A549 treated with DMSO at 1 μM for 4 hours (cell line): Measurements from ENCODE around the gene ACOD1. TPM values are rescaled to one million over a fixed set of nuclear protein-coding genes. Genes with fewer than 3 reads are reported as not detected.

Source experiments
- total RNA-seq: library from RNA; stranded (reverse); fragments of 200-300 nt; extraction: Qiagen RNA extraction; gene quantifications from 5 replicates; pipeline ENCODE4 v1.2.3, GENCODE V29; 2022; ENCODE audit warnings: low read depth

The ACOD1 gene
- total RNA-seq = not detected in 5 replicates

DNA sequence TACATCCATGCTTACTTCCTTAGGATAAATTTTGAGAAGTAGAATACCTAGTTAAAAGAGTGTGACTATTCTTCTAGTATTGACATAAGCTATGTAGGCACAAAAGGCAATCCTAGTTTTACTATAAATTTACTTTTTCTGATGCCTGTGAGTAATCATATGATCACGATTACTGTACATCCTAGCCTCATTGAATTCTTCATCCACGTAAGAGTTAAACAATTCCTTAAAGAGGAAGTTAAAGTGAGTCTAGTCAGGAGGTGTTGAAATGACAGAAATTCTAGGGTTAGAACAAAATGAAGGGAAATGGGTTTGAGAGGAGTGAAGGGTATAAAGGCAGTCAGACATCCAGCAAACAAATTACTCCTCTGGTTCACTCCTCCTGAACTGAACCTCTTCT is at the start of gene ACOD1:
Gene ACOD1, plus strand, starts transcription at position 363 of the 400 bp plus-strand sequence. CDS start 48 bp downstream, outside the sequence.

GRCh38 chr13:76991796-76992547 is 43.7 kb downstream of the ACOD1 start, which contains the start of gene CLN5:
Gene CLN5, plus strand, starts transcription at chr13:76992081. Its CDS starts 18 bp downstream, at chr13:76992099.

Other genes with a start within 250 kb of the ACOD1 start
- 1.9 to 2.7 TPM (median 2.3 TPM) in 5 replicates for gene KCTD12, start 62.1 kb upstream of the ACOD1 start, total RNA-seq
- gene CLN5, start 43.6 kb downstream of the ACOD1 start, total RNA-seq = 8.3 to 11.7 TPM (median 9.9 TPM) in 5 replicates
- 15.3 to 19.7 TPM (median 17.3 TPM) in 5 replicates for gene FBXL3, start 78.6 kb downstream of the ACOD1 start, total RNA-seq